IMR-90 (cell line): ENCODE data around the gene RGS17. TPM values are rescaled to one million over a fixed set of nuclear protein-coding genes. Genes with fewer than 3 reads are reported as not detected.

ENCODE experiments used
- ATAC-seq: fragments of 200-7000 bp; cut with Tn5 transposase; 2 replicates; pipeline ENCODE4 v1.9.1; 2020; ENCODE audit warnings: low read depth, mild to moderate bottlenecking, moderate library complexity
- BruUV-seq: library from RNA; stranded (reverse); fragments of 400-500 nt; replicated peaks from 2 replicates; lab custom pipeline; 2021; lab: Mats Ljungman, UMichigan
- CTCF ChIA-PET: fragments of 300-600 bp; formaldehyde crosslinking; extraction: SDS; loops from one replicate; lab custom pipeline; 2021; ENCODE audit warnings: antibody characterized with exemption; lab: Yijun Ruan, JAX
- POLR2A ChIA-PET: fragments of 300-600 bp; sonication (Branson Sonifier 250); formaldehyde crosslinking; loops from one replicate; lab custom pipeline; 2022; ENCODE audit warnings: antibody characterized with exemption; ENCODE audit not compliant: unreplicated experiment; lab: Charles Lee
- DNase-seq: peaks from one replicate; pipeline ENCODE4 v3.0.0; 2013
- H2AFZ ChIP-seq: replicated peaks from 2 replicates; pipeline ENCODE3; 2013; ENCODE audit warnings: low read length, mild to moderate bottlenecking; ENCODE audit not compliant: poor library complexity
- H2AK5ac ChIP-seq: 2 replicates; pipeline ENCODE4 v1.6.1; 2013; ENCODE audit warnings: low read depth, low read length, inconsistent platforms
- H2AK9ac ChIP-seq: replicated peaks from 2 replicates; pipeline ENCODE3; 2013; ENCODE audit warnings: mild to moderate bottlenecking, low read depth, low read length, moderate library complexity; ENCODE audit not compliant: poor library complexity
- H2BK120ac ChIP-seq: 2 replicates; pipeline ENCODE4 v1.6.1; 2013; ENCODE audit warnings: low read depth, low read length, inconsistent platforms
- H2BK15ac ChIP-seq: 3 replicates; pipeline ENCODE4 v1.6.1; 2013; ENCODE audit warnings: low read depth, low read length, inconsistent platforms
- H2BK20ac ChIP-seq: 2 replicates; pipeline ENCODE4 v1.6.1; 2013; ENCODE audit warnings: low read depth, mild to moderate bottlenecking, inconsistent platforms, low read length, moderate library complexity
- H2BK5ac ChIP-seq: 2 replicates; pipeline ENCODE4 v1.6.1; 2013; ENCODE audit warnings: mild to moderate bottlenecking, low read depth, low read length, inconsistent platforms; ENCODE audit not compliant: poor library complexity, severe bottlenecking
- H3K14ac ChIP-seq: replicated peaks from 2 replicates; pipeline ENCODE4 v1.6.1; 2013; ENCODE audit warnings: low read depth, low read length, inconsistent platforms
- H3K18ac ChIP-seq: 2 replicates; pipeline ENCODE4 v1.6.1; 2013; ENCODE audit warnings: low read depth, low read length, control low read depth
- H3K23ac ChIP-seq: 2 replicates; pipeline ENCODE4 v1.6.1; 2013; ENCODE audit warnings: low read depth, low read length, inconsistent platforms
- H3K27ac ChIP-seq: 2 replicates; pipeline ENCODE4 v1.5.1; 2013; ENCODE audit warnings: mild to moderate bottlenecking, control low read depth, low read length; ENCODE audit not compliant: insufficient read depth
- H3K27me3 ChIP-seq: 2 replicates; pipeline ENCODE4 v1.6.1; 2013; ENCODE audit warnings: low read length; ENCODE audit not compliant: control insufficient read depth, insufficient read depth
- H3K36me3 ChIP-seq: 2 replicates; pipeline ENCODE4 v1.6.1; 2013; ENCODE audit warnings: low read length, mixed read lengths; ENCODE audit not compliant: control insufficient read depth, insufficient read depth
- H3K4ac ChIP-seq: 2 replicates; pipeline ENCODE4 v1.6.1; 2013; ENCODE audit warnings: low read depth, low read length, inconsistent platforms
- H3K4me1 ChIP-seq: 2 replicates; pipeline ENCODE4 v1.6.1; 2013; ENCODE audit warnings: low read length, mixed read lengths; ENCODE audit not compliant: control insufficient read depth, insufficient read depth
- H3K4me2 ChIP-seq: 2 replicates; pipeline ENCODE4 v1.6.1; 2013; ENCODE audit warnings: low read depth, mild to moderate bottlenecking, control low read depth, low read length, moderate library complexity
- H3K4me3 ChIP-seq: 2 replicates; pipeline ENCODE4 v1.5.1; 2013; ENCODE audit warnings: low read depth, mild to moderate bottlenecking, control low read depth, low read length, moderate library complexity; ENCODE audit not compliant: insufficient read depth
- H3K56ac ChIP-seq: 2 replicates; pipeline ENCODE4 v1.6.1; 2013; ENCODE audit warnings: low read length, inconsistent platforms; ENCODE audit not compliant: insufficient read depth; ENCODE audit errors: extremely low read depth
- H3K79me1 ChIP-seq, 2 experiments: 2 replicates each; pipeline ENCODE4 v1.6.1; 2013; ENCODE audit warnings: low read length in 2 of 2, inconsistent platforms in 1 of 2, low read depth in 1 of 2
- H3K9ac ChIP-seq: 2 replicates; pipeline ENCODE4 v1.6.1; 2013; ENCODE audit warnings: low read depth, low read length, control low read depth
- H3K9me1 ChIP-seq: 2 replicates; pipeline ENCODE4 v1.6.1; 2013; ENCODE audit warnings: low read length, inconsistent platforms; ENCODE audit not compliant: insufficient read depth
- H3K9me3 ChIP-seq: 2 replicates; pipeline ENCODE4 v1.6.1; 2013; ENCODE audit warnings: low read length; ENCODE audit not compliant: control insufficient read depth, insufficient read depth
- H4K20me1 ChIP-seq: 2 replicates; pipeline ENCODE4 v1.6.1; 2013; ENCODE audit warnings: low read length, inconsistent platforms; ENCODE audit not compliant: insufficient read depth
- H4K5ac ChIP-seq: 2 replicates; pipeline ENCODE4 v1.6.1; 2013; ENCODE audit warnings: mild to moderate bottlenecking, low read depth, low read length, control low read depth
- H4K8ac ChIP-seq, 2 experiments: 2 replicates each; pipeline ENCODE4 v1.6.1; 2013; ENCODE audit warnings: low read depth in 2 of 2, low read length in 2 of 2, control low read depth in 1 of 2, inconsistent platforms in 1 of 2
- H4K91ac ChIP-seq: 2 replicates; pipeline ENCODE4 v1.6.1; 2013; ENCODE audit warnings: low read depth, low read length, inconsistent platforms; ENCODE audit not compliant: insufficient read depth
- CEBPB ChIP-seq: IDR thresholded peaks from 2 replicates; pipeline ENCODE4 v1.6.1; 2012; ENCODE audit warnings: low read depth, low read length, improper control_type of control experiment
- FOS ChIP-seq: fragments of 150-350 bp; IDR thresholded peaks from 2 replicates; pipeline ENCODE4 v1.6.1; 2016; ENCODE audit warnings: low read depth, low read length
- RCOR1 ChIP-seq: IDR thresholded peaks from 2 replicates; pipeline ENCODE4 v1.6.1; 2012; ENCODE audit warnings: mild to moderate bottlenecking, low read length, improper control_type of control experiment; ENCODE audit not compliant: insufficient replicate concordance
- WGBS, 2 experiments: methylation state at CpG; one replicate each; pipeline versions ENCODE4 v1.1.5 to v1.1.7; 2013; ENCODE audit warnings: missing lambda C conversion rate in 2 of 2; ENCODE audit not compliant: insufficient read length in 1 of 2; ENCODE audit errors: extremely low coverage in 2 of 2; 5-methylcytosine and 5-hydroxymethylcytosine counted together
- dilution Hi-C: fragments of 300-500 bp; cut with HindIII; formaldehyde crosslinking; loops from one replicate; pipeline ENCODE4 v1.14.3; 2018; ENCODE audit warnings: low sequenced_read_pairs; ENCODE audit not compliant: unreplicated experiment
- in situ Hi-C: fragments of 300-500 bp; cut with MboI; formaldehyde crosslinking; loops from 3 replicates; pipeline ENCODE4 v1.14.3; 2019; ENCODE audit warnings: low sequenced_read_pairs, inconsistent platforms, mixed read lengths
- intact Hi-C: fragments of 100-400 bp; cut with micrococcal nuclease; formaldehyde crosslinking; loops from 2 replicates; pipeline ENCODE4 v1.10.0; 2022
- polyA plus RNA-seq, 3 experiments: library from polyadenylated mRNA; depleted of rRNA; stranded (reverse); fragments of >200 nt; gene quantifications; 2 replicates each; pipeline ENCODE4 v1.2.3, GENCODE V29; 2012; ENCODE audit warnings: low replicate concordance in 1 of 3
- total RNA-seq: library from RNA; depleted of rRNA; stranded (reverse); fragments of >200 nt; gene quantifications from 2 replicates; pipeline ENCODE4 v1.2.3, GENCODE V29; 2012

RGS17 gene
- total and polyA plus RNA-seq, 2 of the 4 experiments (the other 2 are of a cell fraction) = 0.75 to 1.4 TPM

GRCh38 chr6:153106021-153106420, 25.1 kb downstream of the RGS17 start:
- H3K56ac ChIP-seq = no peak overlapping the region
- H3K27ac ChIP-seq = no peak overlapping the region
- ChIA-PET CTCF (no interaction called here), POLR2A (no interaction called here)
- TF ChIP-seq RCOR1 = no peak
- no peak for TF ChIP-seq CEBPB
- TF ChIP-seq FOS = no peak
- no peak overlapping the region for H2AK5ac ChIP-seq
- H4K91ac ChIP-seq = no peak overlapping the region
- no peaks in the 10 kb centered on the region for H3K36me3 ChIP-seq
- H3K4me1 ChIP-seq = no peaks in the 10 kb centered on the region
- DNase-seq (no peak), ATAC-seq (no peak)
- H3K79me1 ChIP-seq = no peaks in the 10 kb centered on the region
- no peak overlapping the region for H3K9ac ChIP-seq
- H2BK5ac ChIP-seq = no peak overlapping the region
- no peak overlapping the region for H4K8ac ChIP-seq
- dilution Hi-C loops (no loop called here), in situ Hi-C loops (no loop called here), intact Hi-C loops (no loop called here)
- H3K4me2 ChIP-seq = no peak overlapping the region
- no peak overlapping the region for H3K4ac ChIP-seq
- no peaks in the 10 kb centered on the region for H4K20me1 ChIP-seq
- H3K4me3 ChIP-seq = no peak overlapping the region
- H3K23ac ChIP-seq = no peak overlapping the region
- H3K18ac ChIP-seq = no peak overlapping the region
- BruUV-seq = no TSS peak
- no peak overlapping the region for H2BK15ac ChIP-seq
- H2BK20ac ChIP-seq = no peak overlapping the region
- H4K5ac ChIP-seq = no peak overlapping the region
- H2BK120ac ChIP-seq = no peak overlapping the region
- H2AK9ac ChIP-seq = no peak overlapping the region
- H3K14ac ChIP-seq = no peak overlapping the region
- peaks cover 4% of the 10 kb centered on the region; the same call in 1 of the 2 replicates for H3K9me1 ChIP-seq
- WGBS, 2 experiments = 98% methylated on average over 4 of the region's 5 CpGs; no CpG with 5 or more reads in 1 of the 2 experiments
- H3K9me3 ChIP-seq = no peaks in the 10 kb centered on the region
- H2AFZ ChIP-seq = no peak overlapping the region
- H3K27me3 ChIP-seq = no peaks in the 10 kb centered on the region
